T-helper 1 cell treated with Interleukin-12 subunit alpha and Interleukin-12 subunit beta and Interleukin-4 antibody, amounts not matched to agents 30 ng/mL and 1 ng/mL, for 36 hours (primary cell): Measurements from ENCODE around the gene SUSD5. TPM values are rescaled to one million over a fixed set of nuclear protein-coding genes. Genes with fewer than 3 reads are reported as not detected.
"Not testable (repeated sequence)": the region's sequence is repeated elsewhere in the genome, so short reads cannot be mapped to it uniquely, and the experiment has no call there.

ENCODE experiments used
- intact Hi-C: fragments of 100-400 bp; cut with micrococcal nuclease; formaldehyde crosslinking; loops from one replicate; pipeline ENCODE4 v1.15.1; 2024
- total RNA-seq: library from RNA; stranded (reverse); gene quantifications from 2 replicates; pipeline ENCODE4 v1.2.3, GENCODE V29; 2022

SUSD5 gene
- total RNA-seq, 1 donor from 2014 or later = not detected

DNA sequence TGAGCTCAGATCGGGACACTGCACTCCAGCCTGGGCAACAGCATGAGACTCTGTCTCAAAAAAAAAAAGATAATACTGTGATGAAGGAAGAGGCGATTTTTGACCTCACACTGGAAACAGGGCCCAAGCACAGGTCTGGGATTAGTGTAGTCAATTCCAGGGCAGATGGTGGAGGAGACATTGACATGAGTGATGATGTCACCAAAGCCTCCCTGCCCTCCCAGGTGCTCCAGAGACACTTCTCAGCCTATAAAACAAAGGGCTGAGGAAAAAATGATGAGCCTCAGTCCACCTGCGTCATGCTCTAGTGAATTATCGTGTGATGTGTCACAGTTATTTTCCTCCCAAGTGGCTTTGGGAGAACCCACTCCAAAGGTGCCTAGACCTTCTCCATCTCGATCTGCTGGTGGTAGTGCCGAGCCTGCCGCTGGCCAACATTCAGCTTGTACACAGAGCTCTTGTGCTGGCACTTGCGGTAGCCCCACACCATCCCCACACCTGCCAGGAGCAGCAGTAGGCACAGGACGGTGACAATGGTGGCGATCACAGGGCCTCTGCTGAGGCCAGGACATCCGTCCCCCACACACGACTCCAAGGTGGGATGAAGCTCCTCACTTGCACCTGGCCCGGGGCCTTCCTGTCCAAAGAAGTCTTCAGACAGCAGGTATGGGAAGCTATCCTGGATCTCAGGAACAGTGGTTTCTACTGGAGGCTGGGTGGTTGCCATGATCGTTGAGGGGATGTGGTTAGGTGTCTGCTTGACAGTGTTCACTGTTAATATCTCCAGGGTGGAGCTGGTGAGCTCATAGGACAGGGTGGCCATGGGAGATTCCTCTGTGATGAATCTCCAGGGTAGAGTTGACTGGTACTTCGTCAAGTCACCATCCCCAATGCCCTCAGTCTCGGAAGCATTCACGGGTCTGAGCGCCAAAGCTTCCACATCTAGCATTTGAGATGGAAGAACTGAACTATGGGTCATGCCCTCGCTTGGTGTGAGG is 65.9 kb downstream of the SUSD5 start:
- intact Hi-C loops = no loop called here

DNA sequence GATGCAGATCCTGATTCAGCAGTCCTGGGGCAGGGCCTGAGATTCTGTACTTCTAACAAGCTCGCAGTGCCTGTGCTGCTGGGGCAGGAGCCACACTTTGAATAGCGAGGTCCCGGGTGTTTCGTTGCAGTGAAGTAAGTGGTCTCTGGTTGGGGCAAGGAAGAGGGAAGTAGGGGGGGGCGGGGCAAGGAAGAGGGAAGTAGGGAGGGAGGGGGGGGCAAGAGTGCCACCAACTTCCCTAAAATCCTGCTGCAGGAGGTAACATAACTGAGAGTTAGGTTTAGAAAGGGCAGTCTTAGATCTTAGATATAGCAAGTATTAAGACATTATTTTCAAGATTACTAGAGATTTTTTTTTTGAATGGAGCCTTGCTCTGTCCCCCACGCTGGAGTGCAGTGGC is 69.3 kb downstream of the SUSD5 start:
- intact Hi-C loops = no loop called here

DNA sequence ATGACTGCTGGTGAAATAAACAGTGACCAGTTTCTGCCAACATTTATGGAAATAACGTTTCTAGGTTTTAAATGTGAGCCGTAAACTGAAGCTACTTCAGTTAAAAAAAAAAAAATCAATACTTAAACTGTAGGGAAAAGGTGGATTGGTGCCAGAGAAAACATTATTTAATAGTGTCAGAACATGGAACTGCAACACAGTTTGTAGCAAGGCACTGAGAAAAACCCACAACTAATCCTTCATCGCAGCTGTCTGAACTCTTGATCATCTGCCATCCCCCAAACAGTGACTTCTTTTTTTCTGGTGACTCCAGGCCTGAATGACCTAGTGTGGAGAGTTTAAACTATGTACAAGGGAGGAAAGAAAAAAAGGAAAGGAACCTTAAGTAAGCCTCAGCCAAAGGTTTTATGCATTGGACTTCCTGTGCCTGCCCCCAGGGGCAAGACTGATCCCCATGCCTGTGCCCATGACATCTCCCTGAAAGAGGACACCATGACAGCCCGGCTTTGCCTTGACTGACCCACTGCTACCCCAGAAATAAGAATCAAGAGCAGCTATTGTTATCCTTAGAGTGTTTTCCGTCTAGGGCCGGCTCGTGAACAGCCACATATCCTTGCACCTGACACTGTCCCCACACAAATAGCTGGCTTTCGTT is 71.7 kb downstream of the SUSD5 start:
- intact Hi-C loops = no loop called here

DNA sequence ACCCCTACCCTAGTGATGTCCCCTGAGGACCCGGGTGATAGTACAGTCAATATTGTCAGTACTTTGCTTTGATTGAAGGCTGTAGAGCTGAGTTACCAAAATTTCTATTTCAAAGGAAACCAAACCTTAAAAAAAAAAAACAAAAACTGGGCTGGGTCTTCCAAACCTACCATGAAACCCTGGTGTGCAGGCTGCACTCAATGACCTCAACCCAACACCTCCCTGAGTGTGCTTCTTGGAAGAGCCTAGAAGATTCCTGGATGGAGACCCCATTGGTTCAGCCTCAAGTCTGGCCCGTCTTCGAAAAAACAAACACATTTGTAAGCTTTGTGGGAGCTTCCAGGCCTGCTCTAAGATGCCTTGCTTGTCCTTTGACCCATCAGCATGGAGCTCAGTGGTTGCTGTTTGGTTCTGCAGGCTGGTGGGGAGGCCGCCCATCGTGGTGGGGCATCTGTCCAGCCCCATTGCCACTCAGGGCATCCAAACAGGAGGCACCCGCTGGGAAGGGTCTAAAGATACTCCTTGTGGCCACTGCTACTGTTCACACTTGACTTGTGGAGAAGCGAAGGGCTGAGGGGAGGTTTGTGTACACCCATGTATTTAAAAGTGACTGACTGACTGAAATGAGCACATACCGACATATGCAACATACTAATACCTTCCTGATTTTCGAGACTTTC is 72.6 kb downstream of the SUSD5 start:
- intact Hi-C loops = no loop called here

DNA sequence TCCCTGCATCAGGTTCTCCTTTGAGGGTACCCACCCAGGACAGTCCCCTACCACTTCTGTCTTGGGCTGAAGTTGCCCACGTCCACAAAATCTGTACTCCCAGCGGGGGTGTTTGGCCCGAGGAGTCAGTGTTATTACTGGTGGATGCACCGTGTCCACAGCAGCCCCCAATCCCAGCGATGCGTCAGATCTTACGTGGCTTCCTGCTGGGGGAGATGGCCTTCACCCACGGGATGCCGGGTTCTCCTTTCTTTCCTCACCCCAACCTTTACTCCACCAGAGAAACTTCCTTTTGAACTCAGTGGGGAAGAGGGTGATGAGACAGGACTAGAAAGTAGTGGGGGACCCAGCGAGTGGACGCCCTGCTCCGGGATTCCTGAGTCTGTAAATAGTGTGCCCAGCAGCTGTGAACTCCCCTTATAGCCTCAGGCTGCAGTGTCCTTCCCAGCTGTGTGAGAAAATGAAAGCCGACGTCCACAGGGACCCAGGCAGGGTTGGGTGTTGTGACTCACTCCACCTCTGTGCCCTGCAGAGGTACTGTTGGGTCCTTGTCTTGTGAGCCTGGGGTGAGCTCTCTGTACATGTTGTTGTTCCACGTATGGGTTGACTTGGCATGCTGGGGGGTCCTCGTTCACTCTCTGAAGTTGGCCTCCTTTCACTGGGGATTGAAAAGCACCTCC is 73.2 kb downstream of the SUSD5 start:
- intact Hi-C loops = no loop called here

DNA sequence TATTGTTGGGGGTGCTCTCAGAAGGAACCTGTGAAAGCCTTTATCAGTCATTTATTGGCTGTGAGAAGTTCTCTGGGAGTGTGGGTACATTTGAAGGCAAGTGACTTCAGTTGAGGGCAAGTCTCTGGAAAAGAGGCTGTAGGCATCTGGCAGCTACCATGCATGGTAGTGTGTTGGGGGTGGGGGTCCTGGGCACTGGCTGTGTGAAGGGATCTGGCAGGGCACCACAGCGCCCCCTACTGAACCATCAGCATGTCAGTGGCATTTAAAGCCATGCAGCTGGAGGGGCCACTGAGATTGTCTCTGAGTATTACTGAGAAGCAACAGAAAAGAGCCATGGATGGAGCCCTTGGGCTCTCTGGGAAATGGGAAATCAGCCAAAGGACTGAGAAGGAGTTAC is 74.2 kb downstream of the SUSD5 start:
- intact Hi-C loops = no loop called here

DNA sequence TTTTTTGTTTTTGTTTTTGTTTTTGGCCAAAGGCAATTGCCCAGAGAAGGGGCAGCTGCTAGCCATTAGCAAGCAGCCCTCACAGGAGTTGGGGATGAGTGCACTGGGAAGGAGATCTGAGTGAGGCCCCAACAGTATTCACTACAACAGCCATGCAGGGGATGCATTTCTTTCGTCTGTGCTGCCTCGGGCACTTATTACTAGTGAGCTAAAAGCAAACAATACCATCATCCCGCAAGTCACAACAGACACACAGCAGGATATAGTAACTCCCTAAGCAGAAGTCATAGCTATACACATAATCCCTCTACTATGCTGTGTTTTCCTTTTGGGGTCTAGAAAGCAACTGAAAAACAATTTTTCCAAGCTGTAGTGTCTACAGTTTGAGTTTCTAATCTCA is 77.6 kb downstream of the SUSD5 start:
- intact Hi-C loops = no loop called here

DNA sequence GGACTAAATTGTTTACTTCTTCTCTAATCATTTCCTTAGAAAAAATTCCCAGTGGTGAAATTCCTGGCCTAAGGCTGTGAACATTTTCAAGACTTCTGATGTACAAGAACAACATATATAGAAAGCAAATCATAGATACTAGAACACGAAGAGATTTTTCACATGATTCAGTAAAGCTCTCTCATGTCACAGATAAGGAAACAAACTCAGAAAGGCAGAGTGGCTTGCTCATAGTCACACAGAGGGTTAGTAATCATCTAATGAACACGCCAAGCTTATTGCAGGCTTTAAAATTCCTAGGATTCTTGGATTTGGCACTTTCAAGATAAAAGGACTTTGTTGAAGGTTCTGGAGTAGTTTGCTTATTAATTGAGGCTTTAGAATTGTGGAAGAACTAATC is 78.6 kb downstream of the SUSD5 start:
- intact Hi-C loops = no loop called here

DNA sequence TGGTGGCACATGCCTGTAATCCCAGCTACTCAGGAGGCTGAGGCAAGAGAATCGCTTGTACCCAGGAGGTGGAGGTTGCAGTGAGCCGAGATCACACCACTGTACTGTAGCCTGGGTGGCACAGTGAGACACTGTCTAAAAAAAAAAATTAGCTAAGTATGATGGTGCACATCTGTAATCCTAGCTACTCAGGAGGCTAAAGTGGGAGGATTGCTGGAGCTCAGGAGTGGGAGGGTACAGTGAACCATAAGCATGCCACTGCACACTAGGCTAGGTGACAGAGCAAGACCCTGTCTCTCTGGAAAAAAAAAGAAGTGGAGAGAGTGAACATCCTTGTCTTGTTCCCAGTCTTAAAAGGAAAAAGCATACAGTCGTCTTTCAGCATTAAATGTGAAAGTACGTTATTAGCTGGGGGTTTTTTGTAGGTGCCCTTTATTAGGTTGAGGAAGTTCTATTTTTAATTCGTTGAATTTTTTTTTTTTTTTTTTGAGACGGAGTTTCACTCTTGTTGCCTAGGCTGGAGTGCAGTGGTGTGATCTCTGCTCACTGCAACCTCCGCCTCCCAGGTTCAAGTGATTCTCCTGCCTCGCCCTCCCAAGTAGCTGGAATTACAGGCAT is 79.5 kb downstream of the SUSD5 start:
- intact Hi-C loops = not testable (repeated sequence)

DNA sequence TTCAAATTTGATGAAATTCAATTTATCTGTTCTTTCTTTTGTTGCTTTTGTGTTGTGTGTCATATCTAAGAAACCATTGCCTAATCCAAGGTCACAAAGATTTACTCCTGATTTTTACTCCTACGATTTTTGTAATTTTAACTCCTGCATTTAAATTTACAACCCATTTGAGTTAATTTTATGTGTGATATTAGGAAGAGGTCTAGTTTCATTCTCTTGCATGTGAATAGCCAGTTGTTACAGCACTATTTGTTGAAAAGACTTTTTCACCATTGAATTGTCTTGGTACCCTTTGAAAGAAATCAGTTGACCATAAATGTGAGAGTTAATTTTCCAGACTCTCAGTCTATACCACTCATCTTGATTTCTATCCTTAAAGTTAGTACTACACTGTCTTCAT is 80.9 kb downstream of the SUSD5 start:
- intact Hi-C loops = no loop called here

DNA sequence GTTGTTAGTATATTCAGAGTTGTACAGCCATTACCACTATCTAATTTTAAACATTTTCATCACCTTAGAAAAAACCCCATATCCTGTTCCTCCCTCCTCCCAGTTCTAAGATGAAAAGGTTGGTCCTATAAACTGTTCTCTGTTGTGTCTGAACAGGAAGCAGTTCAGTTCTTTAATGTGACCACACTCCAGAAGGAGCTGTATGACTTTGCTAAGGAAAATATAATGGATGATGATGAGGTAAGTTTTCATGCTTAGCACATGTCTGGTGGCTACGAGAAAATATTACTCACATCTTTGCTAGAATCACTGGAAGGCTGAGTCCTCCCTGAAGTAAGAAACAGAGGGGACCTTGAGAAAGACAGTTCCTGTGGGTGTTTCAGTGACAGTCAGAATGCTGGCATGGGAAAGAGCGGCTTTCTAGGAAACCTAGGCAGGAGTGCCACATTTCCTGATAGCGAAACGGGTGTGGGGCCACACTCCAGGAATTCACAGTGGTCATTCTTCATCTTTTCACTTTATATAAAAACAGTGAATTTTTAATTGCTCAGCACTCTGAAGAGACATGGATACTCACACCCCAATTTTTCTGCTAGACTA is 84.5 kb downstream of the SUSD5 start:
- intact Hi-C loops = loop anchor here (5.0 kb wide), 1 partner anchor 303 kb away; no protein-coding TSS in a partner anchor

DNA sequence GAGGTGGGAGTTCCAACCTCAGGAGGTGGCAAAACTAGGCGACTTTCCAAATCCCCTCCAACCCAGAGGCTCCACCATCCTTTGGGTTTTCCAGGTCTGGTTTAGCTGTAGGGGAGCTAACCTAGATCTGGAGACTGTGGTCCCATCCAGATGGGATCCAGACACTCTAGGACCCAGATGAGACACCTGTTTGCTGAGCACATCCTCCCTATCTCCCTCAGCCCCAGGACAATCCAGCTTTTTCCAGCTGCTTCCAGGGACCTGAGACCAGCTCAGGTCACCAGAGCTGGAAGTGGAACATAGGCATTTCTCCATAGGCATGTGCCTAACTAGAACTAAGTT is 86.6 kb downstream of the SUSD5 start:
- intact Hi-C loops = loop anchor here (5.0 kb wide), 1 partner anchor 305 kb away; no protein-coding TSS in a partner anchor

DNA sequence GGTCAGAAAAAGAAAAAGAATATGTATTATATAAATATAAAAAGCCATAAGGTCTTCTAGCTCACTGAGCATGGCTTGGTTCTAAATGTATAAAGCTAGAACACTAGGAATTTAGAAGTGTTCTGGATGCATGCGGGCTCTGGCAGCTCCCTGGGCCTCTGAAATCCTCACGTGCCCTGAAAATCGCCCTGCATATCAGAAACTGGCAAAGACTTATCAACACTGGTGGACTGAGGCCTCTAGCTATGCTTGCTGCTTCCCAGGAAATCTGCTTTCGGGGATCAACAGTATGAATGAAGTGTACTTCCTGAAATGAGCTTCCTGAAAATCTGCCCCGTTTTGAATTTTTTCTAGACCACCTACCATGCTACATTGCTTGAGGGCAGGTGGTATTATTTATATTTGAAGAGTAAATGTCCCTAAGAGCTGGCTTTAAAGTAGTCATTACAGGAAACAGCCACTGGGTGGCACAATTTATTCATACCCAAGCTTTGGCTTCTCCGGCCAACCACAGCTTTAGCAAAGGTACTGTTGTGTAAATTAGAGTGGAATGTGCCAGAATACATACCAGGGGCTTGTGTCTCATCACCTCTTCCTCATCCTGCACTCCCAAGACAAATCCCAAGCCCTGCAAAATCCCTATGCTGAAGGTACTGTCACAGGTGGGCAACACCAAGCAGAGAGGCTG is 87.1 kb downstream of the SUSD5 start:
- intact Hi-C loops = loop anchor here (1.0 to 5.0 kb wide), 7 partner anchors 17 to 656 kb away; partner anchors contain the start of gene CRTAP

DNA sequence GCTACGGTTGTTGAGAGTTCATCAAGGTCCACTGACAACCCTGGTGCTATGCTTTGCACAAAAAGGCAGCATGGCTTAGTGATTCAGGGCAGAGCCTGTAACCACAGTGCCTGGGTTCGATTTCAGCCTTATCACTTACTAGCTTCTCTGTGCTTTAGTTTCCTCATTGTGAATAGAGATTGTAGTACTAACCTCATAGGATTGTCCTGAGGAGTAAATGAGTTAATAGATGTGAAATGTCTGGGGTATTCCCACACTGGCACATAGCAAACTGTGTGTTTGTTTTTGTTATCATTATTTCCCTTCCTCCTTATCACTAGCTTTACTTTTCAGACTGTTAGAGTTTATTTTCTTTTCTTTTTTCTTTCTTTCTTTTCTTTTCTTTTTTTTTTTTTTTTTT is 88.5 kb downstream of the SUSD5 start:
- intact Hi-C loops = loop anchor here (5.0 kb wide), 1 partner anchor 307 kb away; no protein-coding TSS in a partner anchor

DNA sequence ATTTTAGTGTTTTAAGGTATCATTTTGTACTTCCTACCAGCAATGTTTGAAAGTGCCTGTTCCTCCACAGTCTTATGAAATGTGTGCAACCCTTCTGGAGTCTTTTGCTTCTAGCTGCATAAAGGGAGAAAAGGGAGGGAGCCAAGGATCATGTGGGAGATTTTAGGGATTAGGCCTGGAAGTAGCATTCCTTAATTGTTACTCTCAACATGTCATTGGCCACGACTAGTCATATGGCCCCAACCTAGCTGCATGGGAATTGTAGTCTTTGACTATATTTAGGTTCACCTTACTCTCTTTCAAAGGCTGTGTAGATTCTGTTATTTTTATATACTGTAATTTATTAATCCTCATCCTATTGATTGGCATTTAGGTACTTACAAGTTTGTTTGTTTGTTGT is 89.9 kb downstream of the SUSD5 start:
- intact Hi-C loops = no loop called here

DNA sequence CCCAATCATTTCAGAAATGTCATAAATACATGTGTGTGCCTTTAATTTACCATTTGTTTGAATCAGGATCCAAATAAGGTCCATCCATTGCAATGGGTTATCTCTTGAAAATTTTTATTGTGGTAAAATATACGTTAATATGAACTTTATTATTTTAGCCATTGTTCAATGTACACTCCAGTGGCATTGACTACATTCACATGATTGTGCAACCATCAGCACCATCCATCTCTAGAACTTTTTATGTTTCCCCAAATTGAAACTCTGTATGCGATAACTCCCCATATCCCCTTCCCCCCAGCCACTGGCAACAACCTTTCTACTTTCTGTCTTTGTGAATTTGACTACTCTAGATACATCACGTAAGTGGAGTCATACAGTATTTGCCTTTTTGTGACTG is 92.8 kb downstream of the SUSD5 start:
- intact Hi-C loops = no loop called here

DNA sequence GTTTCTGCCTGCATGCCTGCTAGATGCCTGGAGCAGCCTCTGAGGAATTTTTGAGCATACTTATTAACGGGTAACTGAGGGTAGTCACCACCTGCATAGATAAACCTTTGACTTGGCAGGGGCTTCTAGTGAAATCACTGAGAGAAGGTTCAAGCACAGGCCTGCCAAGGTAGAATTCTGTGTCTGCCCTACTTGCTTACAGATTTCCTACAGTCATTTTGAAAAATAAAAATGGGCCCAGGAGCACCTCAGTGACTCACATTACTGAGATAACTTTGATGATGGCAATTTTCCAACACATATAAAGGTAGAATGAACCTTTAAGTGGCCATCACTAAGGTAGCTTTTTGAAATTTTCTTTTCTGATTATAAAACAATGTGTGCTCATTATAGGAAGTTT is 94.0 kb downstream of the SUSD5 start:
- intact Hi-C loops = no loop called here

DNA sequence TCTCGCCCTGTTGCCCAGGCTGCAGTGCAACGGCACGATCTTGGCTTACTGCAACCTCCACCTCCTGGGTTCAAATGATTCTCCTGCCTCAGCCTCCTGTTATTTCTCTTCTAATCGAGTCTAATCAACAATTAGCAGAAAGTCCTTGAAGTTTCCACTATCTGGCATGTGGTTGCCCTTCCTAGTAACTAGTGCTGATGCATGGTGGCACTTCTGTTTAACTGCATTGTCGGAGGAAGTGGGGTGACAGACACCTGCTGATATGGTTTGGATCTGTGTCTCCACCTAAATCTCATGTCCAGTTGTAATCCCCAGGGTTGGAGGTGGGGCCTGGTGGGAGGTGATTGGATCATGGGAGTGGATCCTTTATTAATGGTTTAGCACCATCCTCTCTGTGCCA is 95.6 kb downstream of the SUSD5 start:
- intact Hi-C loops = no loop called here

DNA sequence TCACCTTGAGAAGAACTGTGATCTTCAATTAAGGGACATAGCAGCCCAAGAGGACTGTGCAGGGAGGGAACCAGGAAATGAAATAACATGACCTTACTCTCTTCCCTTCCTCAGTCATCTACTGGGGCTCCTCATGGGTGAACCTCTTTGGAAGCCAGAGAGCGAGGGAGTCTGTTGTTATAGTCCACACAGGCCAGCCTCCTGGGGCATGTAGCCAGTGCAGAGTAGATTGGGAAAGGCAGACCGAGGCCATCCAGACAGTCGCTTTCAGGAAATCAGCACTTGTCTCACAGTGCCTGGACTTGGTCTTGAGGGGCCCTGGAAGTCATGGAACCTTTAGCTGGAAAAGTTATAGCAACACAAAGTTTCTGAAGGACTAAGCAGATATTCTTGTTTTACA is 98.7 kb downstream of the SUSD5 start:
- intact Hi-C loops = no loop called here

DNA sequence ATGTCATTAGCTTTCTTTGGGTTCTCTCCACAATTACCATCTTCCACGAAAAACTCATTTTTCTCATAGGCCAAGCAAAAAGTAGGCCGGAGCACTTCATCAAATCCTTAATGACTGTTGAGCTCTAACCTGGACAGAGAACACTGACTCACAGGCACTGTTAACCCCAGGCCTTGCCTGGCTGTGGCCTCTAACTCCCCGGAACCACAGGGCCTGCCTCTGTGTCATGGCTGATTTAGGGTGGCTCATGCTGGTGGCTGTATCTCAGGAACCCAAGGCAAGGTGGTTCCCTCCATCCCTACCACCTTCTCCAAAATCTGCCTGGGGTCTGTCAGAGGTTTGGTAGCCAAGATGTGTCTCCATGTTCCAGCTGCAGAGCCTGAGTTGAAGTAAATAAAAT is 101.1 kb downstream of the SUSD5 start:
- intact Hi-C loops = no loop called here
